Heart left ventricle (tissue), 16 donors: ENCODE data around the gene GALNT2. TPM values are rescaled to one million over a fixed set of nuclear protein-coding genes. Genes with fewer than 3 reads are reported as not detected.
A peak's percentile ranks its signal among the peaks of the same experiment; 100 is the strongest.

Source experiments
- ATAC-seq, 4 donors: fragments of 200-7000 bp; cut with Tn5 transposase; one replicate each; pipeline ENCODE4 v1.9.1; 2020 to 2022; ENCODE audit warnings: moderate library complexity in 4 of 4, mild to moderate bottlenecking in 3 of 4, moderate number of reproducible peaks in 1 of 4
- DNase-seq, 5 donors: peaks; one replicate each; pipeline ENCODE4 v3.0.0-alpha.2; 2020
- H3K27ac ChIP-seq, 12 donors: fragments of 200-600 bp; sonication (generic) in 4 of 12; one replicate each; pipeline versions ENCODE4 v1.5.0 to v1.8.0; 2016 to 2022; ENCODE audit warnings: mild to moderate bottlenecking in 2 of 12
- H3K27me3 ChIP-seq, 9 donors: fragments of 200-600 bp; sonication (generic) in 2 of 9; one replicate each; pipeline versions ENCODE4 v1.5.1 to v1.8.0; 2016 to 2022; ENCODE audit warnings: mild to moderate bottlenecking in 3 of 9
- H3K36me3 ChIP-seq, 9 donors: fragments of 200-600 bp; sonication (generic) in 2 of 9; one replicate each; pipeline versions ENCODE4 v1.5.0 to v1.8.0; 2018 to 2022; ENCODE audit warnings: mild to moderate bottlenecking in 2 of 9
- H3K4me1 ChIP-seq, 12 donors: fragments of 200-600 bp; sonication (generic) in 4 of 12; one replicate each; pipeline versions ENCODE4 v1.5.0 to v1.8.0; 2016 to 2022; ENCODE audit warnings: mild to moderate bottlenecking in 3 of 12
- H3K4me3 ChIP-seq, 12 donors: fragments of 200-600 bp; sonication (generic) in 4 of 12; one replicate each; pipeline versions ENCODE4 v1.5.0 to v1.8.0; 2017 to 2022; ENCODE audit warnings: mild to moderate bottlenecking in 9 of 12, moderate library complexity in 4 of 12
- H3K9me3 ChIP-seq, 12 donors: fragments of 200-600 bp; sonication (generic) in 4 of 12; one replicate each; pipeline versions ENCODE4 v1.5.0 to v1.8.0; 2016 to 2022; ENCODE audit warnings: mild to moderate bottlenecking in 1 of 12
- POLR2A ChIP-seq, 2 donors: fragments of 450-650 bp; IDR thresholded peaks; one replicate each; pipeline ENCODE4 v1.6.1; 2017; ENCODE audit warnings: antibody characterized with exemption in 2 of 2, mild to moderate bottlenecking in 2 of 2, moderate library complexity in 2 of 2
- WGBS, 4 donors: extraction: QIAGEN DNeasy Blood & Tissue Kit in 2 of 4; methylation state at CpG; one replicate each; pipeline versions ENCODE4 v1.1.5 to v1.1.7; 2013 to 2018; 5-methylcytosine and 5-hydroxymethylcytosine counted together
- intact Hi-C, 10 donors: fragments of 100-400 bp; cut with DNase I; formaldehyde crosslinking; loops; one replicate each; pipeline versions ENCODE4 v1.11.1 to v1.14.2; 2022
- polyA plus RNA-seq, 2 donors: library from polyadenylated mRNA; stranded (reverse); fragments of 200-250 nt; gene quantifications; one replicate each; pipeline ENCODE4 v1.2.3, GENCODE V29; 2013
- total RNA-seq, 9 donors: library from RNA; depleted of rRNA in 2 of 9; stranded (reverse); fragments of >200 nt in 2 of 9; fragmentation: NEBNext Ultra II Directional in 3 of 9; extraction: Animal tissue kit (Norgen Biotek cat#: 25700) in 3 of 9; gene quantifications; one replicate each; pipeline versions ENCODE4 v1.1.0 to v1.2.4, GENCODE V29; 2016 to 2023
- TF ChIP-seq, protein P1 (sequence below), 12 donors: fragments of 200-600 bp; sonication (generic) in 4 of 12; IDR thresholded peaks; one replicate each; pipeline versions ENCODE4 v1.5.0 to v1.8.0; 2018 to 2022; ENCODE audit warnings: antibody characterized with exemption in 12 of 12, mild to moderate bottlenecking in 5 of 12
- donor health status: ischemic (EF 13 %, LVEDD 7.1; RV severe dilation, severe dysfunction).
- donor health status: healthy with polysubstance abuse.
- donor health status: DM: no; HTN: yes; CAD: no.
- donor health status: DM: no; HTN: no; CAD: no.
- donor health status: ischemic (EF 25% LVEDD 6.9; RV normal size, moderate dysfunction).
- donor health status: ischemic (EF 25% LVEDD 5.7; RV mildly dilated, moderate dysfunction).
- donor health status: healthy.
- donor health status: DM: yes; HTN: yes; CAD: no.
- donor health status: ischemic (EF 35%, LVEDD 5.7; RV mildly dilated, moderate dysfunction).
- donor health status: nonischemic (EF 11% LVEDD 7.7; RV severe dilation, severe dysfunction).
- donor health status: DM: yes; HTN: yes; CAD: no.
- donor health status: PGD.
- donor health status: ischemic (EF 29% LVEDD 5.4; RV normal size, mild dysfunction).
- donor health status: nonischemic (EF 23%, LVEDD 6.1; RV moderate dilation, normal function).

Gene GALNT2
- total and polyA plus RNA-seq, 11 donors = 10.1 to 44.9 (median 31.6) TPM

- ATAC-seq (no peak), DNase-seq (no peak)
- intact Hi-C loops = loop anchor here in 4 of 10 donors (10.0 kb wide), 4 partner anchors 103 to 397 kb away; no protein-coding TSS in a partner anchor
- WGBS, 4 donors = 90 to 96% (median 92%) methylated on average over 4 of the region's 4 CpGs
- Histone ChIP-seq H3K4me3 (no peak overlapping the region), H3K27ac (no peak overlapping the region), H3K4me1 (peaks cover 0 to 13% (median 9%) of the 10 kb centered on the region in 12 donors), H3K9me3 (peaks cover 0 to 25% (median 4%) of the 10 kb centered on the region in 12 donors), H3K36me3 (no peaks in the 10 kb centered on the region), H3K27me3 (no peaks in the 10 kb centered on the region)
- TF ChIP-seq, protein P1, sequence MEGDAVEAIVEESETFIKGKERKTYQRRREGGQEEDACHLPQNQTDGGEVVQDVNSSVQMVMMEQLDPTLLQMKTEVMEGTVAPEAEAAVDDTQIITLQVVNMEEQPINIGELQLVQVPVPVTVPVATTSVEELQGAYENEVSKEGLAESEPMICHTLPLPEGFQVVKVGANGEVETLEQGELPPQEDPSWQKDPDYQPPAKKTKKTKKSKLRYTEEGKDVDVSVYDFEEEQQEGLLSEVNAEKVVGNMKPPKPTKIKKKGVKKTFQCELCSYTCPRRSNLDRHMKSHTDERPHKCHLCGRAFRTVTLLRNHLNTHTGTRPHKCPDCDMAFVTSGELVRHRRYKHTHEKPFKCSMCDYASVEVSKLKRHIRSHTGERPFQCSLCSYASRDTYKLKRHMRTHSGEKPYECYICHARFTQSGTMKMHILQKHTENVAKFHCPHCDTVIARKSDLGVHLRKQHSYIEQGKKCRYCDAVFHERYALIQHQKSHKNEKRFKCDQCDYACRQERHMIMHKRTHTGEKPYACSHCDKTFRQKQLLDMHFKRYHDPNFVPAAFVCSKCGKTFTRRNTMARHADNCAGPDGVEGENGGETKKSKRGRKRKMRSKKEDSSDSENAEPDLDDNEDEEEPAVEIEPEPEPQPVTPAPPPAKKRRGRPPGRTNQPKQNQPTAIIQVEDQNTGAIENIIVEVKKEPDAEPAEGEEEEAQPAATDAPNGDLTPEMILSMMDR (IDR thresholded peaks at IDR 0.05) = no peak
- TF ChIP-seq POLR2A (IDR thresholded peaks at IDR 0.05) = no peak
These were observed 5.2 kb upstream of the GALNT2 start for GRCh38 chr1:230061801-230062200.

GRCh38 chr1:230062521-230062920, 4.5 kb upstream of the GALNT2 start:
- no peaks in the 10 kb centered on the region for H3K27me3 ChIP-seq
- no peaks in the 10 kb centered on the region for H3K36me3 ChIP-seq
- no peak for DNase-seq
- H3K9me3 ChIP-seq = peaks cover 0 to 25% (median 4%) of the 10 kb centered on the region in 12 donors
- WGBS, 4 donors = 73 to 96% (median 80%) methylated on average over 4 of the region's 4 CpGs
- peaks cover 0 to 13% (median 9%) of the 10 kb centered on the region in 12 donors for H3K4me1 ChIP-seq
- intact Hi-C loops = loop anchor here in 4 of 10 donors (10.0 kb wide), 4 partner anchors 102 to 398 kb away; no protein-coding TSS in a partner anchor
- no peak overlapping the region for H3K4me3 ChIP-seq
- ATAC-seq = no peak
- TF ChIP-seq POLR2A (IDR thresholded peaks at IDR 0.05) = no peak
- TF ChIP-seq, protein P1 (IDR thresholded peaks at IDR 0.05) = no peak
- H3K27ac ChIP-seq = no peak overlapping the region

DNA sequence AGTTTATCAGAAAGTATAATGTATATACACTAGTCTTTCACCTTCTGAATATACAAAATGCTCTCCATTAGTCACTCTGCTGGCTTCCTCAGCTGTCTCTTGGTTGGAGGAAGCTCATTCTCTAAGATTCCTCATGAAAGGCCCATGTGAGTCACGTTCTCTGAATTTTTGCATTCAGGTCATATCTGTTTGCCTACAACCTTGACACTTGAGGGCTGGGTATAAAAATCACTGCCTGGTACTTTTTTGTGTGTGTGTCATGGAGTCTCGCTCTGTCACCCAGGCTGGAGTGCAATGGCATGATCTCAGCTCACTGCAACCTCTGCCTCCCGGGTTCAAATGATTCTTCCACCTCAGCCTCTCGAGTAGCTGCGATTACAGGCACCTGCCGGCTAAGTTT, 2.8 kb upstream of the GALNT2 start:
- Histone ChIP-seq H3K9me3 (peaks cover 0 to 25% (median 4%) of the 10 kb centered on the region in 12 donors), H3K4me3 (no peak overlapping the region), H3K4me1 (peaks cover 0 to 25% (median 15%) of the 10 kb centered on the region in 12 donors), H3K36me3 (no peaks in the 10 kb centered on the region), H3K27ac (no peak overlapping the region), H3K27me3 (no peaks in the 10 kb centered on the region)
- intact Hi-C loops = loop anchor here in 4 of 10 donors (10.0 kb wide), 4 partner anchors 101 to 399 kb away; no protein-coding TSS in a partner anchor
- DNase-seq = no peak
- WGBS, 4 donors = 94 to 96% (median 95%) methylated on average over 6 of the region's 6 CpGs
- no peak for ATAC-seq
- TF ChIP-seq POLR2A (IDR thresholded peaks at IDR 0.05) = no peak
- TF ChIP-seq, protein P1 (IDR thresholded peaks at IDR 0.05) = no peak

GRCh38 chr1:230065161-230065560, 1.9 kb upstream of the GALNT2 start:
- peaks cover 0 to 25% (median 4%) of the 10 kb centered on the region in 12 donors for H3K9me3 ChIP-seq
- 85 to 90% (median 87%) methylated on average over 2 of the region's 2 CpGs for WGBS, 4 donors
- peak overlapping the region in 4 of 12 donors; percentile 23 to 88 (median 72) for H3K27ac ChIP-seq
- H3K4me3 ChIP-seq = no peak overlapping the region
- H3K27me3 ChIP-seq = no peaks in the 10 kb centered on the region
- H3K36me3 ChIP-seq = no peaks in the 10 kb centered on the region
- peaks cover 0 to 34% (median 21%) of the 10 kb centered on the region in 12 donors for H3K4me1 ChIP-seq
- TF ChIP-seq, protein P1 (IDR thresholded peaks at IDR 0.05) = no peak
- no peak for TF ChIP-seq POLR2A (IDR thresholded peaks at IDR 0.05)
- DNase-seq (no peak), ATAC-seq (no peak)
- intact Hi-C loops = loop anchor here in 6 of 10 donors (5.0 to 10.0 kb wide), 11 partner anchors 82 to 508 kb away; partner anchors contain the start of gene ABCB10 (in 1 of the 6)
